Activated CD4-positive, alpha-beta memory T cell treated with anti-CD3 and anti-CD28 coated beads for 36 hours (primary cell): ENCODE results near the gene TWF2. TPM values are rescaled to one million over a fixed set of nuclear protein-coding genes. Genes with fewer than 3 reads are reported as not detected.
"Not testable (repeated sequence)": the region's sequence is repeated elsewhere in the genome, so short reads cannot be mapped to it uniquely, and the experiment has no call there.

Experiments
- CTCF ChIA-PET: fragments of 350-600 bp; sonication (Branson Sonifier 250); formaldehyde crosslinking; loops from one replicate; lab custom pipeline; 2021; ENCODE audit warnings: antibody characterized with exemption, inconsistent platforms; lab: Charles Lee
- POLR2A ChIA-PET: fragments of 350-600 bp; sonication (Branson Sonifier 250); formaldehyde crosslinking; loops from one replicate; lab custom pipeline; 2021; ENCODE audit warnings: antibody characterized with exemption; lab: Charles Lee
- DNase-seq: peaks from one replicate; pipeline ENCODE4 v3.0.0-alpha.2; 2020
- H3K27ac Mint-ChIP-seq: one replicate; pipeline ENCODE4 v1.8.0; 2021; ENCODE audit warnings: mixed read lengths
- H3K27me3 Mint-ChIP-seq: one replicate; pipeline ENCODE4 v1.8.0; 2021; ENCODE audit warnings: mixed read lengths
- H3K36me3 Mint-ChIP-seq: one replicate; pipeline ENCODE4 v1.8.0; 2021; ENCODE audit warnings: mixed read lengths
- H3K4me1 Mint-ChIP-seq: one replicate; pipeline ENCODE4 v1.8.0; 2021; ENCODE audit warnings: low read depth, mixed read lengths
- H3K4me3 Mint-ChIP-seq: one replicate; pipeline ENCODE4 v1.8.0; 2021; ENCODE audit warnings: mild to moderate bottlenecking, mixed read lengths
- H3K9me3 Mint-ChIP-seq: one replicate; pipeline ENCODE4 v1.8.0; 2021; ENCODE audit warnings: mixed read lengths
- intact Hi-C: fragments of 100-400 bp; cut with micrococcal nuclease; formaldehyde crosslinking; loops from one replicate; pipeline ENCODE4 v1.15.1; 2023
- total RNA-seq, 2 experiments: library from RNA; stranded (reverse); gene quantifications; one replicate each; pipeline ENCODE4 v1.2.3, GENCODE V29; 2021

The TWF2 gene
- total RNA-seq = 100 to 1,000 TPM; 114 to 118 TPM

GRCh38 chr3:52238761-52239701 is at the start of gene TWF2:
Gene TWF2 (minus strand): TSS chr3:52239158. CDS start chr3:52239016, 142 bp downstream.
- Mint-ChIP-seq H3K27ac (peak within 1 kb of the TSS; percentile 97), H3K4me3 (peak within 1 kb of the TSS; percentile 99), H3K4me1 (peaks cover 70% of the 10 kb centered on the region), H3K27me3 (no peaks in the 10 kb centered on the region), H3K9me3 (peaks cover 5% of the 10 kb centered on the region), H3K36me3 (peaks cover 33% of the 10 kb centered on the region)
- CTCF ChIA-PET = interaction anchor here (0.6 to 11.6 kb wide), 9 partner anchors 9 to 872 kb away, joined by 3 to 148 read pairs (median 6); partner anchors contain the start of genes GLYCTK and WDR82
- intact Hi-C loops = loop anchor here (1.0 kb wide), 1 partner anchor 182 kb away; no protein-coding TSS in a partner anchor
- POLR2A ChIA-PET = interaction anchor here (0.8 to 8.7 kb wide), 9 partner anchors 11 to 49 kb away, joined by 3 to 87 read pairs (median 6); partner anchors contain the start of genes GLYCTK and WDR82
- DNase-seq = peak; percentile 90

- peak overlapping the region; percentile 99 for H3K4me3 Mint-ChIP-seq
- intact Hi-C loops = loop anchor here (10.0 kb wide), 1 partner anchor 246 kb away; the partner anchor contains the start of genes NT5DC2 and UQCC5
- peaks cover 13% of the 10 kb centered on the region for H3K36me3 Mint-ChIP-seq
- POLR2A ChIA-PET = interaction anchor here (1.3 to 2.9 kb wide), 5 partner anchors 9 to 50 kb away, joined by 3 to 21 read pairs (median 11); partner anchors contain the start of genes TWF2 and WDR82
- CTCF ChIA-PET = interaction anchor here (0.8 to 8.2 kb wide), 10 partner anchors 10 to 160 kb away, joined by 3 to 86 read pairs (median 5); partner anchors contain the start of gene WDR82
- H3K9me3 Mint-ChIP-seq = no peaks in the 10 kb centered on the region
- H3K27me3 Mint-ChIP-seq = no peaks in the 10 kb centered on the region
- no peak for DNase-seq
- peaks cover 27% of the 10 kb centered on the region for H3K4me1 Mint-ChIP-seq
- H3K27ac Mint-ChIP-seq = peak overlapping the region; percentile 100
Measured at GRCh38 chr3:52288674-52289073, 49.7 kb upstream of the TWF2 start.

GRCh38 chr3:52286777-52287110 is 47.8 kb upstream of the TWF2 start:
- intact Hi-C loops = loop anchor here (1.0 to 10.0 kb wide), 2 partner anchors 8 to 248 kb away; partner anchors contain the start of genes NT5DC2, UQCC5 and WDR82
- H3K27me3 Mint-ChIP-seq = no peaks in the 10 kb centered on the region
- peak overlapping the region; percentile 100 for H3K27ac Mint-ChIP-seq
- peaks cover 43% of the 10 kb centered on the region for H3K4me1 Mint-ChIP-seq
- ChIA-PET CTCF (interaction anchor here (0.7 to 3.3 kb wide), 2 partner anchors 55 to 66 kb away, joined by 3 to 23 read pairs; no protein-coding TSS in a partner anchor), POLR2A (interaction anchor here (0.6 to 2.9 kb wide), 7 partner anchors 8 to 231 kb away, joined by 3 to 21 read pairs (median 11); partner anchors contain the start of genes DUSP7, TWF2 and WDR82)
- peak overlapping the region; percentile 99 for H3K4me3 Mint-ChIP-seq
- no peaks in the 10 kb centered on the region for H3K9me3 Mint-ChIP-seq
- DNase-seq = no peak
- peaks cover 10% of the 10 kb centered on the region for H3K36me3 Mint-ChIP-seq

GRCh38 chr3:52284051-52284450 is 45.1 kb upstream of the TWF2 start:
- H3K36me3 Mint-ChIP-seq = peaks cover 10% of the 10 kb centered on the region
- intact Hi-C loops = loop anchor here (10.0 kb wide), 1 partner anchor 251 kb away; the partner anchor contains the start of genes NT5DC2 and UQCC5
- H3K27ac Mint-ChIP-seq = peak overlapping the region; percentile 82
- not testable (repeated sequence) for H3K4me3 Mint-ChIP-seq, H3K9me3 Mint-ChIP-seq, H3K27me3 Mint-ChIP-seq, DNase-seq
- H3K4me1 Mint-ChIP-seq = peaks cover 58% of the 10 kb centered on the region
- ChIA-PET POLR2A (interaction anchor here (1.0 to 1.9 kb wide), 4 partner anchors 12 to 53 kb away, joined by 4 to 7 read pairs (median 6); partner anchors contain the start of gene TWF2), CTCF (interaction anchor here (0.7 to 12.1 kb wide), 7 partner anchors 13 to 199 kb away, joined by 3 to 148 read pairs (median 7); partner anchors contain the start of gene TWF2)

GRCh38 chr3:52283306-52283705 is 44.3 kb upstream of the TWF2 start:
- Mint-ChIP-seq H3K4me3 (no peak overlapping the region), H3K27me3 (no peaks in the 10 kb centered on the region), H3K36me3 (peaks cover 17% of the 10 kb centered on the region), H3K4me1 (peaks cover 53% of the 10 kb centered on the region), H3K9me3 (no peaks in the 10 kb centered on the region), H3K27ac (peak overlapping the region; percentile 82)
- POLR2A ChIA-PET = interaction anchor here (1.0 to 1.9 kb wide), 5 partner anchors 11 to 52 kb away, joined by 4 to 7 read pairs (median 6); partner anchors contain the start of gene TWF2
- intact Hi-C loops = loop anchor here (10.0 kb wide), 1 partner anchor 251 kb away; the partner anchor contains the start of genes NT5DC2 and UQCC5
- CTCF ChIA-PET = interaction anchor here (0.8 to 12.1 kb wide), 6 partner anchors 13 to 64 kb away, joined by 3 to 148 read pairs (median 14); partner anchors contain the start of gene TWF2
- DNase-seq = no peak

- Mint-ChIP-seq H3K9me3 (no peaks in the 10 kb centered on the region), H3K36me3 (peaks cover 23% of the 10 kb centered on the region)
- DNase-seq = peak; percentile 65
Measured at GRCh38 chr3:52281981-52282801, 43.2 kb upstream of the TWF2 start.

GRCh38 chr3:52280050-52280461 is 41.1 kb upstream of the TWF2 start:
- H3K27ac Mint-ChIP-seq = peak overlapping the region; percentile 95
- peak overlapping the region; percentile 92 for H3K4me3 Mint-ChIP-seq
- H3K36me3 Mint-ChIP-seq = peaks cover 39% of the 10 kb centered on the region
- H3K4me1 Mint-ChIP-seq = peaks cover 49% of the 10 kb centered on the region
- ChIA-PET POLR2A (interaction anchor here (0.8 to 5.1 kb wide), 11 partner anchors 8 to 306 kb away, joined by 4 to 128 read pairs (median 14); partner anchors contain the start of genes ABHD14A, ABHD14B, GLYCTK and PPM1M), CTCF (interaction anchor here (0.8 to 12.1 kb wide), 10 partner anchors 8 to 133 kb away, joined by 3 to 148 read pairs (median 15); partner anchors contain the start of genes GLYCTK, PPM1M and TWF2)
- no peaks in the 10 kb centered on the region for H3K27me3 Mint-ChIP-seq
- intact Hi-C loops = loop anchor here (10.0 kb wide), 1 partner anchor 255 kb away; the partner anchor contains the start of genes NT5DC2 and UQCC5
- no peaks in the 10 kb centered on the region for H3K9me3 Mint-ChIP-seq
- DNase-seq = no peak

More at GRCh38 chr3:52281981-52282801, 43.2 kb upstream of the TWF2 start:
- H3K27ac Mint-ChIP-seq = peak overlapping the region; percentile 87
- POLR2A ChIA-PET = interaction anchor here (0.7 to 1.7 kb wide), 6 partner anchors 11 to 62 kb away, joined by 3 to 6 read pairs (median 4); partner anchors contain the start of gene TWF2
- CTCF ChIA-PET = interaction anchor here (0.7 to 12.1 kb wide), 5 partner anchors 43 to 60 kb away, joined by 3 to 148 read pairs (median 26); partner anchors contain the start of gene TWF2
- H3K27me3 Mint-ChIP-seq = no peaks in the 10 kb centered on the region
- H3K4me1 Mint-ChIP-seq = peaks cover 53% of the 10 kb centered on the region
- intact Hi-C loops = loop anchor here (10.0 kb wide), 1 partner anchor 253 kb away; the partner anchor contains the start of genes NT5DC2 and UQCC5
- peak overlapping the region; percentile 28 for H3K4me3 Mint-ChIP-seq

GRCh38 chr3:52279596-52279995 is 40.6 kb upstream of the TWF2 start:
- CTCF ChIA-PET = interaction anchor here (0.8 to 12.1 kb wide), 10 partner anchors 9 to 134 kb away, joined by 3 to 148 read pairs (median 15); partner anchors contain the start of genes GLYCTK, PPM1M and TWF2
- no peaks in the 10 kb centered on the region for H3K9me3 Mint-ChIP-seq
- peaks cover 50% of the 10 kb centered on the region for H3K4me1 Mint-ChIP-seq
- intact Hi-C loops = loop anchor here (5.0 to 10.0 kb wide), 3 partner anchors 127 to 1675 kb away; partner anchors contain the start of gene POC1A
- H3K4me3 Mint-ChIP-seq = peak overlapping the region; percentile 92
- POLR2A ChIA-PET = interaction anchor here (0.8 to 5.1 kb wide), 9 partner anchors 8 to 305 kb away, joined by 5 to 128 read pairs (median 16); partner anchors contain the start of genes ABHD14A, ABHD14B, GLYCTK and PPM1M
- no peak for DNase-seq
- peak overlapping the region; percentile 95 for H3K27ac Mint-ChIP-seq
- peaks cover 41% of the 10 kb centered on the region for H3K36me3 Mint-ChIP-seq
- no peaks in the 10 kb centered on the region for H3K27me3 Mint-ChIP-seq

- Mint-ChIP-seq H3K27me3 (no peaks in the 10 kb centered on the region), H3K9me3 (no peaks in the 10 kb centered on the region), H3K4me3 (peak within 1 kb of the TSS; percentile 92), H3K27ac (peak within 1 kb of the TSS; percentile 95), H3K36me3 (peaks cover 49% of the 10 kb centered on the region), H3K4me1 (peaks cover 54% of the 10 kb centered on the region)
- ChIA-PET CTCF (interaction anchor here (0.9 to 12.1 kb wide), 12 partner anchors 10 to 61 kb away, joined by 3 to 148 read pairs (median 15); partner anchors contain the start of genes GLYCTK, PPM1M, TLR9 and TWF2), POLR2A (interaction anchor here (0.7 to 5.1 kb wide), 13 partner anchors 9 to 406 kb away, joined by 4 to 128 read pairs (median 8); partner anchors contain the start of genes ABHD14A, ABHD14B, GLYCTK and PPM1M)
- peak; percentile 99 for DNase-seq
- intact Hi-C loops = loop anchor here (1.0 to 10.0 kb wide), 6 partner anchors 9 to 1674 kb away; partner anchors contain the start of genes GLYCTK and POC1A
Measured at GRCh38 chr3:52278510-52279069, 39.6 kb upstream of the TWF2 start, which contains the start of gene WDR82. Gene WDR82 (minus strand): TSS chr3:52278649. CDS start chr3:52278361, 288 bp downstream.
